Measurements from ENCODE around the gene GREB1. TPM values are rescaled to one million over a fixed set of nuclear protein-coding genes. Genes with fewer than 3 reads are reported as not detected.

The GREB1 gene
- total RNA-seq, 1 experiment from 2014 or later: 16.5 TPM

GRCh38 chr2:11596801-11597200 is 63.0 kb downstream of the GREB1 start:
- Histone ChIP-seq H2BK5ac (ENCODE audit: insufficient read length, low read length) (no peak overlapping the region), H3K56ac (ENCODE audit: insufficient read length, low read depth, low read length) (no peak overlapping the region), H2BK120ac (ENCODE audit: low read depth, low read length, poor library complexity, severe bottlenecking) (no peak overlapping the region), H4K20me1 (ENCODE audit: control insufficient read depth, insufficient read depth, insufficient read length) (no peaks in the 10 kb centered on the region), H3K14ac (ENCODE audit: insufficient read depth, low read length) (no peak overlapping the region), H2BK12ac (ENCODE audit: insufficient read length, low read depth, low read length) (no peak overlapping the region), H4K5ac (ENCODE audit: insufficient read length, low read depth, low read length) (no peak overlapping the region), H3K4me2 (ENCODE audit: insufficient read depth, insufficient read length, low read length) (no peak overlapping the region), H3K23ac (ENCODE audit: insufficient read length, low read depth, low read length) (no peak overlapping the region), H2AFZ (ENCODE audit: low read length) (no peak overlapping the region), H4K8ac (replicated peaks; ENCODE audit: insufficient read length, low read depth, low read length) (no peak overlapping the region), H3K9ac (ENCODE audit: extremely low read depth, insufficient read length, low read length) (no peak overlapping the region), H2BK15ac (ENCODE audit: low read depth, low read length) (no peak overlapping the region), H2BK20ac (ENCODE audit: low read depth, low read length, poor library complexity, severe bottlenecking) (no peak overlapping the region), H3K9me3 (ENCODE audit: control insufficient read depth, low read depth, low read length) (no peaks in the 10 kb centered on the region), H3K18ac (ENCODE audit: insufficient read length, low read depth, low read length) (no peak overlapping the region), H3K27ac (ENCODE audit: insufficient read length, low read depth, low read length) (no peak overlapping the region), H3K23me2 (ENCODE audit: insufficient read length, low read depth, low read length, poor library complexity, severe bottlenecking) (no peaks in the 10 kb centered on the region), H3K79me1 (ENCODE audit: insufficient read depth, low read depth, low read length, poor library complexity, severe bottlenecking) (no peaks in the 10 kb centered on the region), H3T11ph (ENCODE audit: low read length) (no peak overlapping the region), H3K79me2 (ENCODE audit: insufficient read depth, low read length) (no peaks in the 10 kb centered on the region), H4K91ac (ENCODE audit: insufficient read length, low read depth, low read length) (no peak overlapping the region), H3K4ac (ENCODE audit: low read depth, low read length) (no peak overlapping the region), H2AK5ac (ENCODE audit: insufficient read length, low read length) (no peak overlapping the region), H3K4me1 (ENCODE audit: insufficient read depth, low read length) (no peaks in the 10 kb centered on the region), H3K27me3 (ENCODE audit: insufficient read depth, low read length) (no peaks in the 10 kb centered on the region)
- Mint-ChIP-seq H3K4me1 (no peaks in the 10 kb centered on the region), H3K4me3 (no peak overlapping the region), H3K9me3 (no peaks in the 10 kb centered on the region), H3K27me3 (ENCODE audit: low read depth) (no peaks in the 10 kb centered on the region), H3K27ac (peak overlapping the region in 2 of 3 experiments; percentile 14 to 77; a peak in 1 of 7 replicates), H3K36me3 (ENCODE audit: insufficient read depth in 1 of 3, low read depth in 3 of 3) (peaks cover 21 to 35% (median 25%) of the 10 kb centered on the region in 3 experiments; a peak in 5 of 7 replicates)
- DNase-seq: no peak
- no CpG with 5 or more reads among the region's 10 CpGs for WGBS (ENCODE audit: extremely low coverage, insufficient read length, low lambda C conversion rate)
- no peak for TF ChIP-seq CTCF (conservative IDR thresholded peaks at IDR 0.05)
